Inflammatory macrophage (primary cell): ENCODE results near the gene MYZAP.

Experiments used
- DNase-seq, 2 donors: peaks; one replicate each; pipeline ENCODE4 v3.0.0-alpha.2; 2020 to 2022

MYZAP gene

GRCh38 chr15:57662802-57663201, 71.1 kb downstream of the MYZAP start:
- no peak for DNase-seq

DNA sequence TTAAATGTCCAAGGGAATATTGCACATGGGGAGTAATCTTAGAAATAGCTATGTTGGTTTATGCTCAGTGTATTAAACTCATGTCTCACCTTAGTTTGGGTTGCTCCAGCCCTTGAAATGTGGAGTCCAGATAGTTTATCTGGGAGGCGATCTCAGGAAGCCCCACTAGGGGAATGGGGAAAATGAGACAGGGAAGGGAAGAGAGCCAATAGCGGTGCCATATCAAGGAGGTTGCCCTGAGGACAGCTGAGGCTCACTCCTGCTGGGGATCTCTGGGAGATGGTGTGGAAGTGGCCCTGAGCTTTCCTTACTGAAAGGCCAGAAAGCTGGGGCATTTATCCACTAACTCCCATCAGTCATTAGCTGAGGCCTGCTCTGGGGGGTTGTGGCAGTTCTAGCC, 71.6 kb downstream of the MYZAP start:
- no peak for DNase-seq

DNA sequence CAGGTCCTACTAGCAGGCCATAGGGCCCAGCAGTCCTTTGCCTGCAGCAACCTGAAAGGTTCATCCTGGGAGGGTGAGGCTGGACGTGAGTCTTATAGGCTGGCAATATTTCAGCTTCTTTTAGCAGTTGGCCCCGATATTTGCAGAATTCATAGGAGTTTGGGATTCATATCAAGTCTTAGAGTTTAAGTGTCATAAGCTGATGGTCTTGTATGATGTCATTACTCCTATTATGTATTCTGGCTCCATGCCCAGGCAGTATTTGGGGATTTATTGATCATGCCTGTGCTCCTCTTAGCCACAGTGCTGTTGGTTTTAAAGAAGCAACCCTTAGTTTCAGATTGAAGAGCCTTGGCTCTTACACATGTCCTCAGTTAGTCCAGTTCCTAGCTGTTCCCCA, 73.5 kb downstream of the MYZAP start:
- DNase-seq, result no peak

GRCh38 chr15:57665939-57666338, 74.2 kb downstream of the MYZAP start:
- no peak for DNase-seq

DNA sequence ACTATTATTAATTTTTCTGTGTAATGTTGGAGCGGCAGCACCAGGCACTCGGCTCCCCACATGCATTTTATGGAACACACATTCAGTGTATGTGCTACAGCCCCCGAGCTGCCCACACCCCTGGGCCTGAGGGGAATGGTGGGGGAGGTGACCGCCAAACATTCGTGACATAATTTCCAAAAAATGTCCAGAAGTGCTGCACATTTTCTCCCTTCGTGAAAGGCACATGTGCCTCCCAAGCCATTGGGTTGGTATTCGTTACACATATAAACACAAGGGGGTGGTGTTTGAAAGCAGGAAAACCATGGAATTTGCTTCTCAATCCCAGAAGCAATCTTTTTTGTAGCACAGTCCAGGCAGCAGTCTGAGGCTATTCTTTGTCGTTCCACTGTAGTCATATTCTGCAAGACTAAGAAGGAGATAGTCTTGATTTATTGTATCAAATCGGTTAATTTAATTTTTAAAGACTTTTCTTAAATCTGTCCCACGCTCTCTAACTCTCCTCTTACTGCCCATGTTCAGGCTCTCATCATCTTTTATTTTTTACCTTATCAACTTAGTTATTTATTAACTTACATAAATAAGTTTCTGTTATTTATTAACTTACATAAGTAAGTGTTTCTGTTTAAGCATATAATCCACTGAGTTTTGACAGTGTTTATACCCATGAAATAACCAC, 75.6 kb downstream of the MYZAP start:
- DNase-seq, result no peak

GRCh38 chr15:57668016-57668415, 76.3 kb downstream of the MYZAP start:
- DNase-seq, result no peak

- DNase-seq, result no peak
Observed at GRCh38 chr15:57671636-57672035, 79.9 kb downstream of the MYZAP start.

DNA sequence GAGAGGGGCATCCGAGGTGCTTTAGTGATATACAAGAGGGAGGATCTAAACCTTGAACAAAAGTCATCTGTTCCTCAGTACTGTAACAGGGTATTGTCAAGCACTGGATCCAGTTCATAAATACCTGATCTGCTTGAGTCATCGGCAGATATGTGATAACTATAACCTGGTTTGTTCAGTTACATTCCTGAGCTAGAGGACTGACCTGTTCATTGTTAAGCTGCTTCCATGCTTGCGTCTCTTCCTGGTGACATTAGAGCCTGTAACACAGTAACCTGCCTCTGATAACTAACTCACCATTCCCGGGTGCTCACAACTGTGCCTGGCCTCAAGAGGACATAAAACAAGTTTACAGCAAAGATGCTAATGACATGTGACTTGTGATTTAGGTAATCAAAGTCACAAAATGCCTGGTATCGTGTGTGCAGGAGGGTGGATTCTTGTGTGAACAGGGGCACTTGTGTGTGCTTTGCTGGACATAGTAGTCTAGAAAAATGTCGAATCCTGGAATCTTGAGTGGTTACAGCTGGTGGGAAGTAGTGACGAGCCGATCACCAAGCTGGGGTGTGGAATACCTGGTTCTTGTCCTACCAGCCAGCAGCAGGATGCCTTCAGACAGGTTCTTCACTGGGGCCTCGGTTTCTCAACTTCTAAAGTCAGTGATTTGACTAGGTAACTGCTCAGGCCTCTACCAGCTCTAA, 83.9 kb downstream of the MYZAP start:
- DNase-seq, result no peak

DNA sequence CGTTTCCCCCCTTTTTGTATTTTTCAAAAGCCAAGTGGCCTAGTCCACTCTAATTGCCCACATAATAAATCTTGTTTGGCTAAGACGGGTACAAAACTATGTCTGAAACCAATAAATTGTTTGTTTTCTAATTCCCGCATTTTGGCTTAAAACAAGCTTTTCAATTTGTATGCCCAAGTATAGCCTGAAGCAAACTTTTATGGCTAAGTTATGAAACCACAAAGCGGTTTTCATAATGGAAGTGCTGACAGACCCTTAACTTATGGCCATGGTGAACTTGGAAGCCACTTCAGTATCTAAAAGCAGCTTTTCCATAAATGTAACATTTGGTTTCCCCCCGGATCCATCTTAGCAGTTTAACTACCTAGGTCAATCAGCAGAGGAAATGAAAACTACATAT, 84.9 kb downstream of the MYZAP start:
- no peak for DNase-seq

DNA sequence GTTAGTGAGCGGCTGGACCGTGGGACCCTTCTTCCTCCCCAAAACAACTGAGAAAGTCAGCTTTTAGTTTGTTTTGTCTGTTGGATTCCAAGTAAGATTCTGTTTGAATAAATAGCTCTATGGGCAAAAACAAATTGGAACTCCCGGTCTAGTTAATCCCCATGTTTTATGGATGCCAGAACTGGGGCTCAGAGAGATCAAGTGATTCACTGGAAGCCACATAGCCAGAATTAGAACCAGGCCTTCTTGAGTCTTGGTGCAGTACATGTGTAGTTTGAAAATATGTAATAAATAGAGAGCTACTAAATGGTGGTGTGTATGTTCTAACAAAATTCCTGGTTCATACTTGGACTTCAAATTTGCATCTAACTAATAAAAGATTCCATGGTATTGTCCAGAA, 85.5 kb downstream of the MYZAP start:
- no peak for DNase-seq

DNA sequence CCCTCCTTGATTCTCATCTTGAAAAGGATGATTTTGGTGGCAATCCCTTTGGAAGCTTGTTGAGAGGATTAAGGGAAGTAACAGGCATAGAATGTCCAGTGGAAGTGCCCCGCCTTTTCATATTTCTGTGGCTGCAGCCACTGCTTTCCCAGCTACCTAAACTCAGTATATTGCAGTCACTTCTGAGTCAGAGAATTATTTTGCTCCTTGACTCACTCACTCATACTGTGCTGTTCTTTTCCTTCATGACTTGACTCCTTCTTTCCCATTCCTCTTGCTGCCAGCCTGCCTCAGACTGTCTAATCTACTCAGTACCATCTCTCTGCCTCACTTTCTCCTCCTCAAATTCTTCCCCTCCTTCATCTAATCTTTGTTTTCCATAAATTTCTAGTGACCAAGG, 88.3 kb downstream of the MYZAP start:
- DNase-seq, result no peak

DNA sequence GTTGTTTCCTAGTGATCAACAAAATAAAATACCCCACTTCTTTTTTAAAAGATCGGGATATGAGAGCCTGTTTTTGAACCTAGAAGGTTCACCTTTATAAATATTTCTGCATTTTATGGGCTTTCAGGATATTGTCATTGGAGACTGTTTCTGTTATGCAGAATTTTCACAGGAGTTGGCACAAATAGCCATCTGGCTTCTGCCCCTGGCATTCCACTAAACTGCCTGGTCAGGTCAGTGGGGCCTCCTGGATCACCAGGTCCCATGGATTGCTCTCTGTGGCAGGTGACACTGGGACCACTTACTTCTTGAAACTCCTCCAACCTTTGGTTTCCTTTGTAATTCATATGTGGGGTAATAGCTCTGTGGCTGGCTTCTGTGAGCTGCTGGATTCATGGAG, 89.3 kb downstream of the MYZAP start:
- DNase-seq, result no peak

DNA sequence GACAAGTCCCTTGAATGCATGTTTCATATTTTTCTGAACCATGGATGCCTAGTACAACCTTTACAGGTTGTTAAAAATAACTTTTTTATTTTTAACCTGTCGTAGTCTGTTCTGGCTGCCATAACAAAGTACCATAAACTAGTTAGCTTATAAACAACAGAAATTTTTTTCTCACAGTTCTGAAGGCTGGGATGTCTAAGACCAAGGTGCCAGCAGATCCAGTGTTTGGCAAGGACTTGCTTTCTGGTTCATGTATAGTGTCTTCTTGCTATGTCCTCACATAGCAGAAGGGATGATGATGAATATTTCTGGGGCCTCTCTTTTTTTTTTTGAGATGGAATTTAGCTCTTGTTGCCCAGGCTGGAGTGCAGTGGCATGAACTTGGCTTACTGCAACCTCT, 91.8 kb downstream of the MYZAP start:
- DNase-seq, result no peak

DNA sequence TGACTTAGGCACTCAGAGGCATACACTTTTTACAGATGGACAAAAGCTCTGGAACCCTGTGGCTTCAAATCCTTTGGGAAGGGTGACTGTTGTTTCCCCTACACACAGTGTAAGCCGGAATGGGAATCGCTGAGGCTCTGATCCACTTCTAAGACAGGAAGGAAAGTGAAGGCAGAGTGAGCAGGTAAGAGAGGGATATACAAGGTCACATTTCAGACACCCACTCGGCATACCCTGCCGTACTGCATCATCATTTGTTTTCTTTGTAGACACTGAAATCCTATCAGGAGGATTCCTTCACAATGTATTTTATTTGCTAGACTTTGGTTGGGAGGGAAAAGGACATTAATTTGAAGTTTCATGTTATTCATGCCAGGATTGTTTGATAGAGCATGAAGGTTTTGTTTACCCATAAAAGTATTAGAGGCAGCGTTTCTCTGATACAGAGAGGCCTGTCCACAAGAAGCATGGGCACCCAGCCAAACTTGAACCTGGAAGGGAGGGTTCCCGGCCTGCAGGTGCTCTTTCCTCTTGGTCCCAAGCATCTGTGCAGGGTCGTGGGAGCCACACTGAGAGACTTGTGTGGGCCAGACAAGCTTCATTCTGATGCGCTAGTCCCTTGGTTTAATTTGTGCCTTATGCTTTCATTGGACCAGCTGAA, 92.9 kb downstream of the MYZAP start:
- DNase-seq, result no peak

GRCh38 chr15:57685306-57686095, 93.8 kb downstream of the MYZAP start:
- DNase-seq, result no peak

DNA sequence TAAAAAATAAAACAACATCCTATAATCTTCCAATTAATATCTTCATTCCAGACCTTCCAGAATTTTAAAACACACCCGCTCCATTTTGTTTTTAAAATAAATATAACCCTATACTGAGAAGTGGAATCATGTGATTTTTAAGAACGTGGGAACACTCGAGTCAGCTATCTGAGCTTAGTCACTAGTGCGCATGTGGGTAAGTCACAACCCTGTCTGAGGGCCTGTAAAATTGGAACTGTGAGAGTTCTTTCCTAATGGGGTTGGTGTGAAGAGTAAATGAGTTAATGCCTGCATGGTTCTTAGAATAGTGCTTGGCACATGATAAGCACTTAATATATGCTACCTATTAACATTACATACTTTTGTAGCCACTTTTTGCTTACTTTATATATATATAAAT, 95.0 kb downstream of the MYZAP start:
- no peak for DNase-seq

DNA sequence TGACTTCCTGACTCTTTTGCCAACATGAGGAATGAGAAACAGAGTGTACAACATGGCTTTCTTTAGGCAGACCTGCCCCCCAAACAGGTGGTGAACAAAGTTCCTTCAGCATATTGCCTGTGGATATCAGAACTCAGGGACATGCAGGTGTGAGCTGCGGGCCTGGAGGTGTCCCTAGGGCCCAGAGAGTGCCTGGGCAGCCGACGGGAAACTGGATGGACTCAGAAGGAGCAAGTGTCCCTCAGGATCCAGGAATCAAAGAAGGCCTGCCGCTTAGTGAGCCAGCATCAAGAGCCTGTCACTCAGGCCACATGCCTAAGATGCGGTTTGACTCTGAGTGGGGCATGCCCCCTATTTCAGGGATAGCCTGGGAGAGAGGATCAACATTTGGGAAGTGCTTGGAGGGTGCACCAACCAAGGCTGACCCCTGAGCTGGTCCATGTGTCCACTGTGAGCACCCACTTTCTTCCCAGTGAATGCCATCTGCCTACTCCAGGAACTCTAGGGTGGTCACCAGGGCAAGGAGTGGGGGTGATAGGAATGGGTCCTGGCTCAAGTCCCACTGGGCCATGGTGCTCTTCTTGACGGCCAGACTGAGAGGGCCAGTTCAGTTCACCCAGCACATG, 98.8 kb downstream of the MYZAP start:
- no peak for DNase-seq

DNA sequence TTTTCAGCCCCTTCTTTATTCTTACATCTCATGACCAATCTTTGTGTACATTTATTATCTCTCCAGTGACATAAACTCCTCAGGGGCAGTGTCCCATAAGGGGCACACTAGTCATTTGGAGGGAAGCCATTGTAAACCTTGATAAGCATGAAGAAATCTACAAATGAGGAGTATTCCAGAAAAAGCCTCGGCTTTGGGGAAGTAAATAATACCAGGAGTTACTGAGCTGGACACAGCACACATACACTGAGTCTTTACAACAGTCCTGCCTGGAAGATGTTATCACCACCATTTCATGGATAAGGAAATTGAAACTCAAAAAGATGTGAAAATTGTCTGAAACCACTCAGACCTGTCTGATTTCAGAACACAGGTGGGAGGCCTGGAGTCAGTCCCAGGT, 99.4 kb downstream of the MYZAP start:
- DNase-seq, result no peak

DNA sequence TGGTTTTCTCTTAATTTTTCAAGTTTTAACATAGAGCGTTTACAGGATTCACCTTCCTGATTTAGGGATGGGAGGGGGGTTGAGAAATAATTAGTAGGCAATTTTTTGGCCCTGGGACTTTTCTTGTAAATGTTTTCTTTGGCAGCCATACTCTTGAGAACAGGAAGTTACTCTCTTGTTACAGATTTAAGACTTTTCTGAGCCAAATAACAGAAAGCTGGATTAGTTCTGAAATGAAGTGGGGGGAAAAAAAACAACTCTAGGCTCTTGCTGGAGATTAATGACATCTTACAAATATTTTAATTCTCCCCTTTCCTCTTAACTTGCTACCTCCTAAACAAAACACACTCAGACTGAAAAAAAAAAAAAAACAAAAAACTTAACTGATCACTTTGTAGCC, 101.0 kb downstream of the MYZAP start:
- DNase-seq, result no peak

GRCh38 chr15:57694279-57694678, 102.6 kb downstream of the MYZAP start:
- DNase-seq, result no peak

GRCh38 chr15:57696146-57696545, 104.4 kb downstream of the MYZAP start:
- DNase-seq, result no peak

DNA sequence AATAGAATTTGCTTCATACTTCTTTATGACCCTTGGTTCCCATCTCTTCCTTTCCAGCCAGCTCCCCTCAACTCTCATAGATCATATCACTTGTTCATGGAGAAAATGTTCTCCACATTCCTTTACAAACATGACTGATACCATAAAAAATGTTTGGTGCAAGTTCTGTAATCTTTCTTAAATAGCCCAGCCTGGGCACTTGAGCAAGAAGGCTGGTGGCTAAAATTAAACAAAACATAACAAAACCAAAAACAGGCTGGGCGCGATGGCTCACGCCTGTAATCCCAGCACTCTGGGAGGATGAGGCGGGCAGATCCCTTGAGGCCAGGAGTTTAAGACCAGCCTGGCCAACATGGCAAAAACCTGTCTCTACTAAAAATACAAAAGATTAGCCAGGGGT, 105.9 kb downstream of the MYZAP start:
- no peak for DNase-seq

DNA sequence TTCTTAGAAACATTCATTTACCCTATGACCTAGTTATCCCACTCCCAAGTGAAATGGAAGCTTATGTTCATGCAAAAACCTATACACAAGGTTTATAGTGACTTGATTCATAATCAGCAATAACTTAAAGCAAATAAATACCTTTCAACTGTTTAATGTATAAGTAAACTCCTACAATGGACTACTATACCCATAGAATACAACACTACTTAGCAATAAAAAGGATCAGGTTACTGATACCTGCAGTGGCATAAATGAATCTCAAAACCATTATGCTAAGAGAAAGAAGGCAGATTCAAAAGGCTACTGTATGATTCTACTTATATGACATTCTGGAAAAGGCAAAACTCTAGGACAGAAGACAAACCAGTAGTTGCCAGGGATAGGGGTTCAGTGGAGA, 106.5 kb downstream of the MYZAP start:
- no peak for DNase-seq
